HG02970 (cell line): ENCODE data around the gene LAMA4.
"Not testable (repeated sequence)": the region's sequence is repeated elsewhere in the genome, so short reads cannot be mapped to it uniquely, and the experiment has no call there.

Experiments used
- ATAC-seq: cut with Tn5 transposase; IDR thresholded peaks from one replicate; pipeline ENCODE4 v1.9.1; 2021; ENCODE audit warnings: mild to moderate bottlenecking, moderate library complexity, moderate number of reproducible peaks; ENCODE audit not compliant: unreplicated experiment, low FRiP score

Gene LAMA4

GRCh38 chr6:112106026-112106425 is 148.3 kb downstream of the LAMA4 start:
- not testable (repeated sequence) for ATAC-seq

- ATAC-seq = no peak
These were observed 153.8 kb downstream of the LAMA4 start for GRCh38 chr6:112100561-112100960.

DNA sequence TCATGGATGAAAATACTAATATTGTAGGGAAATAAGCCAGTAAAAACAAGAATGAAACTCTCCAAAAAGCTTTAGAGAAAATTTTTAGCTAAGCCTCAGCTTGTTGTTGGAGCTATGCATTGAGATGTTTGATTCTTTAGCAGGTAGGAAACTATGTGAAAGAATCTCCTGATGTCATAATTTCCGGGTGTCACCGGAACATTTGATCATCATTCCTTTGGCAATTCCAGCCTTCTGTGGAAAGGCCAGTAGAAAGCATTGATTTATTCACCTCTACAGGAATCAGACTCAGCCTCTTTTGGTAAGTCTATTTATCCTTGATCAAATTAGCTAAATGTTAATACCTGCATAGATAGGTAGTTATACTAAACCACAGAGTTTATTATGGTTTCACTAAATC is 157.5 kb downstream of the LAMA4 start:
- ATAC-seq = no peak

DNA sequence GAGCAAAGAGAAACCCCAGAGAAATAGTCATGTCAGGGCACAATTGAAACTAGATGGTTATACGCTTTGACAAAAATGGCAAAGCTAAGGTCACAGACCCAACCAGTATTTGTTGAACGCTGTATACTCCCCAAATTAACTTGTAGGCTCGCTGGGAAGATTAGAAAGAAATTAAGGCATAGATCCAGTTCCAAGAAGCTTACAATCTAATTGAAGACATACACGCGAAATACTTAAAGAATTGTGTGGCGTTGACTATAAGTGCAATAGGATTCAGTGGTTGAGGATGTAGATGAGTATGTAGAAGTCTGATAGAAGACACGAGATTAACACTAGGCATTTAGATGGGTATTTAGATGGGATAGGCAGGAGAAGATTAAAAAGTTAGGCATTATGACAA is 166.5 kb downstream of the LAMA4 start:
- ATAC-seq = no peak

- ATAC-seq = peak; percentile 98
These were observed 167.0 kb downstream of the LAMA4 start, which contains the start of the genes FAM229B and TUBE1 for GRCh38 chr6:112087136-112087911. Gene FAM229B (plus strand): TSS chr6:112087591. CDS start chr6:112099284, 11,693 bp downstream. Gene TUBE1 (minus strand): TSS chr6:112087482. CDS start chr6:112087434, 48 bp downstream.

GRCh38 chr6:112086744-112087135 is 167.6 kb downstream of the LAMA4 start:
- peak; percentile 8 for ATAC-seq

GRCh38 chr6:112085286-112086065 is 168.9 kb downstream of the LAMA4 start:
- no peak for ATAC-seq

- ATAC-seq = no peak
These were observed 172.8 kb downstream of the LAMA4 start for GRCh38 chr6:112081569-112081968.

DNA sequence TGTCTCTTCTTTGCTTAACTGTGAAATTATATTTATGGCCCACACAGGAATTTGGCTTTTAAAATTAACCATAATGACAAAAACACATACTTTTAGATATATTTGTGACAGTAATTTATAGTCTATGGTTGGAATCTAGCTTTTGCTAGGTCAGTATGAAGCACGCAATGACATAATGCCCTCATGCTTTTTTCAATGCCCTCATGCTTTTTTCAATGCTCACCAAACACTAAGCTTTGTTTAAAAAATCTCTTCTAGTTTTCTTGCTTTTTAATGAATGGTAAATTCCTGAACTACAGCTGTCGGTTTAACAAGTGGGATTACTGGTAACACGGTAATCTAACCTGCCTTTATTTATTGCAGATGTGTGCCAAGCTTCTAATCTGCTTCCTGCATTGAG is 187.8 kb downstream of the LAMA4 start:
- no peak for ATAC-seq

DNA sequence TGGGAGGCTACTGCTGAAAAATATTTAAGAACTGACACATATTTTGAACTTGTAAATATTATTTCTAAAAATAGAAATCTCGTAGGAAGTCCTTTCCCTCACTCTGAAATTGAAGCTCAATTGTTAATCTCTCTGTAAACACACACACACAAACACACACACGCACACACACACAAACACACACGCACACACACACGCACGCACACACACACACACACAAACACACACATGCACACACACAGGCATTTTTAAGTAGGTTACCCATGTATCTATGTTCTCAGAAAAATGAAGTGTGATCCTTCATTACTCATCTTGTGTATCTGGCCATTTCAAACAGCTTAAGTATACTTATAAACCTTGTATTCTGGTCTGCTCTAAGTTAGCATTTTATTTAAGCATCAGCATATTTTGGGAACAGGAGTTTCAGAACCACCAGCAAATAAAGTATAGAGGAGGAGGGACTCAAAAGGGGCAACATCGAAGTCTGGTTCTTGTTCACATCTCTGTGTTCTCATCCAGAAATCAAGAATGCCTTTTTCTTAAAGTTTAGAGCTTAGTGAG is 188.9 kb downstream of the LAMA4 start:
- no peak for ATAC-seq

DNA sequence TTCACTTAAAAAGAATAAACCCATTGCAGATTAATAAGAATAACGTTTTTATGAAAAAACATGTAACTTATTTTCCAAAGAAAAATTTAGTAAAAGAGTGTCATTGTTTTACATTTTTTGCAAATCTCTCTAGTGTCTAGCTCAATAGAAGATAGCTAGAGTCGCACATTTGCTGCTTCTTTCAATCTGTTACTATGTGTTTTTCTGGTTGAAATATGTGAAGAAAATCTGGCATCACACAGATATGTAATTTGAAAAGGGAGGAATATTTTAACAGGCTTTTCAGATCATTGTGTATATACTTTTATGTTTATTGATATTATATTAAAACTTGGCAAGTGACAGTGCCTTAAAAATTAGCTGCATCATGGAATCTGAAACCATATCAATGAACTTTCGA is 191.4 kb downstream of the LAMA4 start:
- no peak for ATAC-seq

- ATAC-seq = no peak
These were observed 192.8 kb downstream of the LAMA4 start for GRCh38 chr6:112061605-112062004.
